PC-9 (cell line): ENCODE results near the gene SPTBN5. TPM values are rescaled to one million over a fixed set of nuclear protein-coding genes. Genes with fewer than 3 reads are reported as not detected.

Experiments used
- BruUV-seq: library from RNA; stranded (reverse); fragments of 400-500 nt; replicated peaks from 2 replicates; lab custom pipeline; 2021; lab: Mats Ljungman, UMichigan
- CTCF ChIA-PET: fragments of 300-600 bp; sonication (Branson Sonifier 250); formaldehyde crosslinking; loops from one replicate; lab custom pipeline; 2022; ENCODE audit warnings: antibody characterized with exemption; lab: Charles Lee
- POLR2A ChIA-PET: fragments of 300-600 bp; sonication (Branson Sonifier 250); formaldehyde crosslinking; loops from one replicate; lab custom pipeline; 2022; ENCODE audit warnings: antibody characterized with exemption; ENCODE audit not compliant: unreplicated experiment; lab: Charles Lee
- DNase-seq, 2 experiments: peaks; one replicate each; pipeline versions ENCODE4 v3.0.0 to v3.0.0-alpha.2; 2015 to 2022; ENCODE audit warnings: mixed read lengths in 1 of 2
- H2AFZ ChIP-seq: fragments of 200-600 bp; sonication (generic); 2 replicates; pipeline ENCODE4 v1.8.1; 2017; ENCODE audit warnings: antibody characterized with exemption
- H3F3A ChIP-seq: fragments of 200-600 bp; sonication (generic); 2 replicates; pipeline ENCODE4 v1.8.1; 2017; ENCODE audit warnings: antibody characterized with exemption, mild to moderate bottlenecking, low read depth; ENCODE audit not compliant: insufficient read depth
- H3K27ac ChIP-seq: fragments of 200-600 bp; sonication (generic); 2 replicates; pipeline ENCODE4 v1.6.1; 2016; ENCODE audit warnings: mixed run types
- H3K27me3 ChIP-seq: fragments of 200-600 bp; sonication (generic); 2 replicates; pipeline ENCODE4 v1.6.1; 2016; ENCODE audit warnings: low read depth, mixed run types; ENCODE audit not compliant: insufficient read depth
- H3K36me3 ChIP-seq: fragments of 200-600 bp; sonication (generic); 2 replicates; pipeline ENCODE4 v1.6.1; 2016; ENCODE audit warnings: low read depth, mixed run types
- H3K4me1 ChIP-seq: fragments of 200-600 bp; sonication (generic); replicated peaks from 2 replicates; pipeline ENCODE4 v1.6.1; 2016; ENCODE audit warnings: mixed run types; ENCODE audit not compliant: insufficient read depth
- H3K4me2 ChIP-seq: fragments of 200-600 bp; sonication (generic); 2 replicates; pipeline ENCODE4 v1.6.1; 2017; ENCODE audit warnings: mixed run types
- H3K4me3 ChIP-seq: fragments of 200-600 bp; sonication (generic); 2 replicates; pipeline ENCODE4 v1.6.1; 2016; ENCODE audit warnings: mixed run types
- H3K79me2 ChIP-seq: fragments of 200-600 bp; sonication (generic); 2 replicates; pipeline ENCODE4 v1.6.1; 2017; ENCODE audit warnings: low read depth, mixed run types
- H3K9me2 ChIP-seq: fragments of 200-600 bp; sonication (generic); 2 replicates; pipeline ENCODE4 v1.8.1; 2017; ENCODE audit warnings: mild to moderate bottlenecking; ENCODE audit not compliant: insufficient read depth
- H3K9me3 ChIP-seq: fragments of 200-600 bp; sonication (generic); 2 replicates; pipeline ENCODE4 v1.8.1; 2016; ENCODE audit warnings: low read depth; ENCODE audit not compliant: insufficient read depth
- H4K20me1 ChIP-seq: fragments of 200-600 bp; sonication (generic); 2 replicates; pipeline ENCODE4 v1.8.1; 2017; ENCODE audit not compliant: insufficient read depth
- CTCF ChIP-seq: fragments of 200-600 bp; sonication (generic); conservative IDR thresholded peaks from 2 replicates; pipeline ENCODE4 v1.6.1; 2017; ENCODE audit warnings: mixed run types, antibody characterized with exemption, mild to moderate bottlenecking, moderate library complexity
- EZH2 ChIP-seq: fragments of 200-600 bp; sonication (generic); IDR thresholded peaks from 2 replicates; pipeline ENCODE4 v1.8.0; 2017; ENCODE audit warnings: antibody characterized with exemption, low read depth
- intact Hi-C: fragments of 100-400 bp; cut with micrococcal nuclease; formaldehyde crosslinking; loops from one replicate; pipeline ENCODE4 v1.10.0; 2022; ENCODE audit not compliant: unreplicated experiment
- total RNA-seq: library from RNA; stranded (reverse); gene quantifications from 2 replicates; pipeline ENCODE4 v1.2.3, GENCODE V29; 2021

Gene SPTBN5
- total RNA-seq, 1 experiment from 2014 or later, result 2.6 TPM

- Histone ChIP-seq H4K20me1 (0 out of 2 replicates have a peak, but pooled peaks cover 6% of the 10 kb centered on the region), H3K4me3 (no peak overlapping the region), H3K79me2 (no peaks in the 10 kb centered on the region), H3K4me1 (no peaks in the 10 kb centered on the region), H3K4me2 (no peak overlapping the region), H3K9me2 (no peaks in the 10 kb centered on the region), H3F3A (no peaks in the 10 kb centered on the region), H3K27ac (no peak overlapping the region), H3K9me3 (no peaks in the 10 kb centered on the region), H3K27me3 (no peaks in the 10 kb centered on the region), H3K36me3 (no peaks in the 10 kb centered on the region), H2AFZ (no peak overlapping the region)
- CTCF ChIA-PET, result interaction anchor here (0.6 kb wide), 1 partner anchor 25 kb away, joined by 5 read pairs; no protein-coding TSS in a partner anchor
- BruUV-seq, result no TSS peak
- POLR2A ChIA-PET, result no interaction called here
- intact Hi-C loops, result loop anchor here (10.0 kb wide), 1 partner anchor 322 kb away; no protein-coding TSS in a partner anchor
- no peak for TF ChIP-seq CTCF
- no peak for TF ChIP-seq EZH2
- no peak for DNase-seq
Measured at GRCh38 chr15:41906608-41907007, 12.8 kb upstream of the SPTBN5 start.

- no peaks in the 10 kb centered on the region for H3K9me2 ChIP-seq
- H3F3A ChIP-seq, result no peaks in the 10 kb centered on the region
- no peaks in the 10 kb centered on the region for H3K27me3 ChIP-seq
- H3K36me3 ChIP-seq, result no peaks in the 10 kb centered on the region
- no peak for DNase-seq
- H3K79me2 ChIP-seq, result no peaks in the 10 kb centered on the region
- 0 out of 2 replicates have a peak, but pooled peaks cover 6% of the 10 kb centered on the region for H4K20me1 ChIP-seq
- no peak overlapping the region for H3K27ac ChIP-seq
- no peaks in the 10 kb centered on the region for H3K4me1 ChIP-seq
- no peak overlapping the region for H3K4me2 ChIP-seq
- CTCF ChIA-PET, result interaction anchor here (0.6 to 1.5 kb wide), 12 partner anchors 26 to 324 kb away, joined by 3 to 17 read pairs (median 4); partner anchors contain the start of genes EHD4, MAPKBP1 and PLA2G4B
- no peak overlapping the region for H3K4me3 ChIP-seq
- no peak for TF ChIP-seq EZH2
- no peak for TF ChIP-seq CTCF
- intact Hi-C loops, result loop anchor here (2.0 to 10.0 kb wide), 2 partner anchors 76 to 320 kb away; partner anchors contain the start of gene JMJD7
- H3K9me3 ChIP-seq, result no peaks in the 10 kb centered on the region
- POLR2A ChIA-PET, result interaction anchor here (0.6 kb wide), 2 partner anchors 643 to 1259 kb away, joined by 3 to 8 read pairs; no protein-coding TSS in a partner anchor
- no peak overlapping the region for H2AFZ ChIP-seq
- no TSS peak for BruUV-seq
Measured at GRCh38 chr15:41905036-41905793, 11.4 kb upstream of the SPTBN5 start.

- POLR2A ChIA-PET, result interaction anchor here (0.6 kb wide), 2 partner anchors 644 to 1258 kb away, joined by 3 to 8 read pairs; no protein-coding TSS in a partner anchor
- no peaks in the 10 kb centered on the region for H3K36me3 ChIP-seq
- intact Hi-C loops, result loop anchor here (1.0 to 10.0 kb wide), 5 partner anchors 76 to 439 kb away; partner anchors contain the start of gene JMJD7
Measured at GRCh38 chr15:41904541-41905005, 10.7 kb upstream of the SPTBN5 start.

More at GRCh38 chr15:41904541-41905005, 10.7 kb upstream of the SPTBN5 start:
- no TSS peak for BruUV-seq
- Histone ChIP-seq H3K4me3 (no peak overlapping the region), H3K27me3 (no peaks in the 10 kb centered on the region), H3K27ac (no peak overlapping the region), H3K79me2 (no peaks in the 10 kb centered on the region), H3K4me1 (no peaks in the 10 kb centered on the region), H3F3A (no peaks in the 10 kb centered on the region), H3K9me2 (no peaks in the 10 kb centered on the region), H2AFZ (no peak overlapping the region), H3K9me3 (no peaks in the 10 kb centered on the region), H4K20me1 (0 out of 2 replicates have a peak, but pooled peaks cover 6% of the 10 kb centered on the region), H3K4me2 (no peak overlapping the region)
- TF ChIP-seq CTCF (peak; percentile 80), EZH2 (no peak)
- DNase-seq, result peak in 1 of 2 experiments; percentile 68
- CTCF ChIA-PET, result interaction anchor here (0.6 to 1.5 kb wide), 12 partner anchors 26 to 323 kb away, joined by 3 to 17 read pairs (median 4); partner anchors contain the start of genes EHD4, MAPKBP1 and PLA2G4B
